ENCODE measurements around the gene SCGN. TPM values are rescaled to one million over a fixed set of nuclear protein-coding genes. Genes with fewer than 3 reads are reported as not detected.
A peak's percentile ranks its signal among the peaks of the same experiment; 100 is the strongest.

Gene SCGN
- total and polyA plus RNA-seq, 9 of the 15 experiments (the other 6 are each of a cell fraction or from before 2014, with no cell fraction given) = not detected

- in situ Hi-C loops (cut with MboI) (no loop called here), intact Hi-C loops (cut with micrococcal nuclease) (no loop called here)
- Histone ChIP-seq H3K4me3 (no peak overlapping the region), H4K20me1 (replicated peaks; ENCODE audit: control insufficient read depth, insufficient read depth, low read length) (no peaks in the 10 kb centered on the region), H3K36me3 (ENCODE audit: control insufficient read depth, insufficient read depth, low read length) (no peaks in the 10 kb centered on the region), H3K4me2 (ENCODE audit: insufficient read depth, low read length) (no peak overlapping the region), H3K9me1 (ENCODE audit: control insufficient read depth, insufficient read depth, low read length) (no peaks in the 10 kb centered on the region), H3K9me3 (replicated peaks; ENCODE audit: control insufficient read depth, insufficient read depth, low read depth, low read length) (no peaks in the 10 kb centered on the region), H2AFZ (ENCODE audit: low read depth, low read length) (no peak overlapping the region), H3K79me2 (ENCODE audit: control insufficient read depth, insufficient read depth, low read length) (no peaks in the 10 kb centered on the region), H3K27me3 (ENCODE audit: control insufficient read depth in 2 of 2, insufficient read depth in 2 of 2, low read length in 2 of 2) (peaks cover 2 to 4% of the 10 kb centered on the region in 2 experiments; a peak in 3 of 5 replicates), H3K4me1 (replicated peaks in 1 of 2; ENCODE audit: control insufficient read depth in 2 of 2, insufficient read depth in 2 of 2, low read length in 2 of 2) (peaks cover 0 to 8% of the 10 kb centered on the region in 2 experiments; a peak in 2 of 5 replicates), H3K27ac (ENCODE audit: extremely low read depth, low read depth, low read length) (no peak overlapping the region), H3K9ac (ENCODE audit: insufficient read depth in 1 of 2, low read depth in 2 of 2, low read length in 2 of 2) (no peak overlapping the region)
- FAIRE-seq = no peak
- ATAC-seq = no peak
- 0% methylated on average over 3 of the region's 3 CpGs for WGBS (ENCODE audit: insufficient coverage, low coverage, missing lambda C conversion rate)
- BruUV-seq (replicated peaks) = no TSS peak
- ChIA-PET POLR2A (no interaction called here), CTCF (ENCODE audit: low intra/inter-chr PET ratio) (no interaction called here)
- TF ChIP-seq ZNF217 (CRISPR knock-in tag; IDR thresholded peaks at IDR 0.05) = no peak
- TF ChIP-seq PTTG1 (tag; IDR thresholded peaks at IDR 0.05; ENCODE audit: low read depth) = no peak
- no peak for TF ChIP-seq ZKSCAN3 (CRISPR knock-in tag; IDR thresholded peaks at IDR 0.05)
- peak; percentile 72 for TF ChIP-seq SPI1 (IDR thresholded peaks at IDR 0.05; ENCODE audit: borderline replicate concordance, low read depth, low read length)
- TF ChIP-seq TCFL5 (CRISPR knock-in tag; conservative IDR thresholded peaks at IDR 0.05) = no peak
- TF ChIP-seq ZMIZ1 (IDR thresholded peaks at IDR 0.05; ENCODE audit: low read depth in 2 of 2, low read length in 2 of 2) = no peak
- no peak for DNase-seq (ENCODE audit: extremely low read depth in 1 of 4, low spot score in 3 of 4)
Measured at GRCh38 chr6:25612666-25613065, 39.3 kb upstream of the SCGN start.

Data from K562 (cell line).